Esophagus squamous epithelium (tissue), 5 donors: ENCODE measurements around the gene SEPTIN5. TPM values are rescaled to one million over a fixed set of nuclear protein-coding genes. Genes with fewer than 3 reads are reported as not detected.
A peak's percentile ranks its signal among the peaks of the same experiment; 100 is the strongest.

ENCODE experiments used
- DNase-seq: peaks from one replicate; lab custom pipeline; 2025; lab: John Stamatoyannopoulos, UW
- H3K27ac ChIP-seq, 4 donors: fragments of 200-600 bp; sonication (generic); one replicate each; pipeline ENCODE4 v1.5.1; 2016 to 2019; ENCODE audit warnings: mild to moderate bottlenecking in 1 of 4
- H3K27me3 ChIP-seq, 4 donors: fragments of 200-600 bp; sonication (generic); 1 replicate in 3 of 4; 2 replicates in 1 of 4; pipeline versions ENCODE4 v1.5.1 to v1.6.0; 2017 to 2021; ENCODE audit warnings: antibody characterized with exemption in 1 of 4
- H3K36me3 ChIP-seq, 3 donors: fragments of 200-600 bp; sonication (generic); one replicate each; pipeline ENCODE4 v1.5.1; 2016 to 2019
- H3K4me1 ChIP-seq, 3 donors: fragments of 200-600 bp; sonication (generic); one replicate each; pipeline ENCODE4 v1.5.1; 2017 to 2019
- H3K4me3 ChIP-seq, 4 donors: fragments of 200-600 bp; sonication (generic); 1 replicate in 3 of 4; 2 replicates in 1 of 4; pipeline ENCODE4 v1.5.1; 2016 to 2019; ENCODE audit warnings: mild to moderate bottlenecking in 2 of 4, moderate library complexity in 1 of 4
- H3K9me3 ChIP-seq, 3 donors: fragments of 200-600 bp; sonication (generic); one replicate each; pipeline ENCODE4 v1.5.1; 2016 to 2019
- POLR2A ChIP-seq, 4 donors: fragments of 450-650 bp; IDR thresholded peaks; one replicate each; pipeline ENCODE4 v1.6.1; 2017; ENCODE audit warnings: antibody characterized with exemption in 4 of 4, mild to moderate bottlenecking in 4 of 4, moderate library complexity in 3 of 4
- WGBS, 2 donors: methylation state at CpG; one replicate each; pipeline ENCODE4 v1.1.5; 2018; 5-methylcytosine and 5-hydroxymethylcytosine counted together
- intact Hi-C: fragments of 100-400 bp; cut with DNase I; formaldehyde crosslinking; loops from one replicate; pipeline ENCODE4 v1.15.0; 2022
- total RNA-seq, 4 donors: library from RNA; depleted of rRNA; stranded (reverse); fragments of >200 nt; gene quantifications; one replicate each; pipeline ENCODE4 v1.1.0, GENCODE V29; 2016
- TF ChIP-seq, protein P1 (sequence below), 6 experiments: fragments of 450-650 bp in 4 of 6; fragments of 200-600 bp in 2 of 6; sonication (generic) in 2 of 6; IDR thresholded peaks; one replicate each; pipeline ENCODE4 v1.5.1; 2016 to 2019; ENCODE audit warnings: antibody characterized with exemption in 6 of 6, mild to moderate bottlenecking in 4 of 6, moderate library complexity in 4 of 6
- donor health status: DM: yes; HTN: yes; CAD: no.

The SEPTIN5 gene
- total RNA-seq, 4 donors from 2014 or later = 19.8 to 69.7 (median 36.3) TPM

DNA sequence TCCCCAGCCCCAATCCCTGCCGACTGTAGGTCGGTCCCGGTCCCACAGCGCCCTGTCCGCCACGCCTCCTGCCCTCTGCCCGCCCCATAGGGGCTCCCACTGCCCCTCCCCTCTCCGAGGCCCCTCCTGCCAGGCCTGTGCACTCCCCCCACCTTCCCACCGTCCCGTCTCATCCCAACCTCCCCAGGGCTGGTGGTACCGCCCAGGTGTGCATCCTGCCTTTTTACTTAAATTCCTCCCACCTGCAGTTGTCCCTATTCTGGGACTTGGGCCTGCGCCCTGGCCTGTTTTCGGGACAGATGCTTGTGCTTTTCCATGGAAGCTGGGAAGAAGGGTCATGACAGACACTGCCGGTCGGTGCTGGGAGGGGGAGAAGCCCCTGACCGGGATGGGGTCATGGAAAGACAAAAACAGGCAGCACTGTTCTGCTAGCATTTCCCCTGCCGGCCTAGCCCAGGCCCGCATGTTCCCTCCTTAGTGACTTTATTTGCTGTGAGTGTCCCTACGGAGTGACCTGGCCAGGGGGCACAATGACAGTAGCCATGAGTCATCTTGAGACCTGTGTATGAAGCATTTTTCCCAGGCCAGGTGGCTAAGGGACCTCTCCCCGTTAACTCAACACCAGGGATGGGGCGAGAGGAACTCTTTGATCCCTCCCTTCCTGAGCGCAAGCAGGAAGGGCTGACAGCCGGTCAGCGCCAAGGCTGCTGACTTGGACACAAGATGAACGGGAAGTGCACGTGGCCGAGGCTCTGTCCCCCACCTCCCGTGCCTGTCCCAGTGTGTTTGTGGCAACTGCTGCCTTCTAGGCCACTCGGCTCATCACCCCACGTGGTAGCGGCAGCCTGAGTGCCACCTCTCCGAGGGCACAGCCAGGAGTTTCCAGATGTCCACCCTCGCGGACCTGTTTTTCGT lies 53.4 kb downstream of the SEPTIN5 start:
- DNase-seq = no peak
- peak overlapping the region; percentile 41 to 68 (median 49) for H3K4me3 ChIP-seq
- 32 to 40% methylated on average over 1 to 9 of the region's 35 CpGs for WGBS, 2 donors

DNA sequence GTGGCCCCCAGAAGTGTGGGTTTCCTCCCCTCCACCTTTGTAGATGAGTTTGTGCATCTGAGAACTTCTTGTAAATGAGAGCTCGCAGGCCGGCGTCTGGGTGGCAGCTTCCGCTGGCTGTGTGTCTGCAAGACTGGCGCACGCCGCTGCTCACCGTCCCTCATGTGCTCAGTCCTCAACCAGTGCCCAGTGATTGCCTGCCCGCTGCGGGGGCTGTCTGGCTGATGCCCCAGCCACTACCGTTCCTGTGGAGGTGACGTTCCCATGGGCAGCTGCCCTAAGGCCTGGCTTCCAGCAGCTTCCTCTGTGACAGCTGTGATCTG lies 55.1 kb downstream of the SEPTIN5 start:
- intact Hi-C loops = no loop called here
- TF ChIP-seq, protein P1, sequence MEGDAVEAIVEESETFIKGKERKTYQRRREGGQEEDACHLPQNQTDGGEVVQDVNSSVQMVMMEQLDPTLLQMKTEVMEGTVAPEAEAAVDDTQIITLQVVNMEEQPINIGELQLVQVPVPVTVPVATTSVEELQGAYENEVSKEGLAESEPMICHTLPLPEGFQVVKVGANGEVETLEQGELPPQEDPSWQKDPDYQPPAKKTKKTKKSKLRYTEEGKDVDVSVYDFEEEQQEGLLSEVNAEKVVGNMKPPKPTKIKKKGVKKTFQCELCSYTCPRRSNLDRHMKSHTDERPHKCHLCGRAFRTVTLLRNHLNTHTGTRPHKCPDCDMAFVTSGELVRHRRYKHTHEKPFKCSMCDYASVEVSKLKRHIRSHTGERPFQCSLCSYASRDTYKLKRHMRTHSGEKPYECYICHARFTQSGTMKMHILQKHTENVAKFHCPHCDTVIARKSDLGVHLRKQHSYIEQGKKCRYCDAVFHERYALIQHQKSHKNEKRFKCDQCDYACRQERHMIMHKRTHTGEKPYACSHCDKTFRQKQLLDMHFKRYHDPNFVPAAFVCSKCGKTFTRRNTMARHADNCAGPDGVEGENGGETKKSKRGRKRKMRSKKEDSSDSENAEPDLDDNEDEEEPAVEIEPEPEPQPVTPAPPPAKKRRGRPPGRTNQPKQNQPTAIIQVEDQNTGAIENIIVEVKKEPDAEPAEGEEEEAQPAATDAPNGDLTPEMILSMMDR (IDR thresholded peaks at IDR 0.05) = no peak
- TF ChIP-seq POLR2A (IDR thresholded peaks at IDR 0.05) = no peak
- DNase-seq = no peak
- Histone ChIP-seq H3K36me3 (no peaks in the 10 kb centered on the region), H3K27me3 (peaks cover 0 to 93% (median 4%) of the 10 kb centered on the region in 4 donors), H3K4me3 (no peak overlapping the region), H3K9me3 (no peaks in the 10 kb centered on the region), H3K4me1 (peaks cover 7 to 43% (median 7%) of the 10 kb centered on the region in 3 donors), H3K27ac (no peak overlapping the region)
- WGBS, 2 donors = 80% methylated on average over 1 of the region's 12 CpGs; no CpG with 5 or more reads in 1 of the 2 donors

More for the DNA sequence above, 53.4 kb downstream of the SEPTIN5 start:
- Histone ChIP-seq H3K4me1 (peaks cover 7 to 35% (median 7%) of the 10 kb centered on the region in 3 donors), H3K9me3 (no peaks in the 10 kb centered on the region), H3K36me3 (no peaks in the 10 kb centered on the region), H3K27ac (peak overlapping the region in 3 of 4 donors; percentile 39 to 70 (median 41)), H3K27me3 (peaks cover 0 to 99% (median 4%) of the 10 kb centered on the region in 4 donors)
- intact Hi-C loops = no loop called here
- TF ChIP-seq POLR2A (IDR thresholded peaks at IDR 0.05) = no peak
- TF ChIP-seq, protein P1 (IDR thresholded peaks at IDR 0.05) = no peak

DNA sequence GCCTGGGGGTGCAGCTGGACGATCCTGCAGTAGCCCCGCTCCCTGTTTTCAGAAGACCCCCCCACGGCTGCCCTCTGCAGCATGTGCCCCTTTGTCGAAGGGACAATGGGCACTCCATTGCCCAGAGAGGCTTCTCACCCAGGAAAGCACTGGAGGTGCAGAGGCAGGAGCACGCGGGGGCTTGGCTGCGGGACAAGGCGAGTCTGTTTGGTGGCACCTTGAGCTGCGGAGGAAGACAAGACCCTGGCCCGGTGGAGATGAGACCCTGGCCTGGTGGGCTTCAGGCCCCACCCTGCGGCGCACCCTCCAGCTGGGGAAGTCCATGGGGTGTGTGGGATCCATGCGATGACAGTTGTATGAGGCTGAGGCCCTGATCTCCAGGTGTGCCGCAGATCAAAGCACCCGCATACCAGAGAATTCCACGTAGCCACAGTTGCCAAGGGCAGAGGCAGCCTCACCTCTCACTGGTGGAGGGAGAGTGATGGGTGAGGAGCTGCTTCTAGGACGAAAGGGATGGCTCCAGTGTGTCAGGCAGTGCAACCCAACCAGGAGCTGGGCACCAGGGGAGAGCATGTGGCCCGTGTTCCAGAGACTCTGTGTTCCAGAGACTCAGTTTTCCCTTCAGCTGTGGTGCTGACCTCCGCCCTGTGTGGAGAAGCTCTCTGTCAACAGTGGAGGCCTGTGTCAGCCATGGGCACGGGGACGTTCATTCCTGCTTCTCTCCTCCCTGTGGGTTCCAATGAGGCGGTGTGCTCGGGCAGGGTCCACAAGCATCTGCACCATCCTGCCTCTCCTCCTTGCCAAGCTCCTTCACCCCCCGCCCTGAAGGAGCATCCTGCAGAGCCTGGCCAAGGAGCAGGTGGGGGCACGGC lies 56.3 kb downstream of the SEPTIN5 start:
- H3K4me3 ChIP-seq = no peak overlapping the region
- no peaks in the 10 kb centered on the region for H3K9me3 ChIP-seq
- H3K27ac ChIP-seq = no peak overlapping the region
- intact Hi-C loops = no loop called here
- H3K27me3 ChIP-seq = peaks cover 0 to 90% (median 3%) of the 10 kb centered on the region in 4 donors
- no peak for TF ChIP-seq POLR2A (IDR thresholded peaks at IDR 0.05)
- TF ChIP-seq, protein P1 (IDR thresholded peaks at IDR 0.05) = no peak
- H3K36me3 ChIP-seq = no peaks in the 10 kb centered on the region
- peaks cover 7 to 37% (median 7%) of the 10 kb centered on the region in 3 donors for H3K4me1 ChIP-seq
- WGBS, 2 donors = 83 to 90% methylated on average over 2 to 14 of the region's 25 CpGs
- no peak for DNase-seq

DNA sequence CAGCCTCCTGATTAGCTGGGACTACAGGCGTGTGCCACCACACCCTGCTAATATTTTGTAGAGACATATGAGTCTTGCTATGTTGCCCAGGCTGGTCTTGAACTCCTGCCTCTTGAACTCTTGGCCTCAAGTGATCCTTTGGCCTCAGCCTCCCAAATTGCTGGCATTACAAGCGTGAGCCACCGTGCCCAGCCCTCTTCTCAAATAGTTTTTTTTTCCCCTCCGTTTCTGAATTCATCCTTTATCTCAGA lies 58.0 kb downstream of the SEPTIN5 start:
- DNase-seq = no peak
- intact Hi-C loops = no loop called here
- Histone ChIP-seq H3K4me3 (no peak overlapping the region), H3K27me3 (peaks cover 0 to 81% (median 2%) of the 10 kb centered on the region in 4 donors), H3K4me1 (peaks cover 0 to 21% (median 5%) of the 10 kb centered on the region in 3 donors), H3K36me3 (no peaks in the 10 kb centered on the region), H3K9me3 (no peaks in the 10 kb centered on the region), H3K27ac (no peak overlapping the region)
- no peak for TF ChIP-seq POLR2A (IDR thresholded peaks at IDR 0.05)
- TF ChIP-seq, protein P1 (IDR thresholded peaks at IDR 0.05) = no peak
- WGBS, 2 donors = 69 to 81% methylated on average over 4 of the region's 4 CpGs

Other genes starting within 250 kb of the SEPTIN5 start
- gene UFD1, start 235.3 kb upstream of the SEPTIN5 start, total RNA-seq = 10 to 100 TPM; 33.0 to 57.4 (median 45.6) TPM
- 10 to 100 TPM in 2 of 4 donors, 1 to 10 TPM in 2; 3.4 to 16.7 (median 9.1) TPM for gene CDC45, start 234.6 kb upstream of the SEPTIN5 start, total RNA-seq
- 10 to 100 TPM in 3 of 4 donors, 1 to 10 TPM in 1; 9.7 to 62.9 (median 23.0) TPM for gene CLDN5, start 190.1 kb upstream of the SEPTIN5 start, total RNA-seq
- gene GP1BB, start 9.0 kb downstream of the SEPTIN5 start, total RNA-seq = 10 to 100 TPM in 1 of 4 donors, 1 to 10 TPM in 3; 4.8 to 40.0 (median 9.7) TPM
- 1 to 10 TPM in 1 of 4 donors, under 1 TPM in 3; 0.18 to 4.4 (median 0.26) TPM for gene TBX1, start 46.3 kb downstream of the SEPTIN5 start, total RNA-seq
- 1 to 10 TPM; 5.7 to 8.5 (median 6.4) TPM for gene GNB1L, start 140.4 kb downstream of the SEPTIN5 start, total RNA-seq
- 10 to 100 TPM in 2 of 4 donors, 1 to 10 TPM in 2; 9.4 to 18.2 (median 11.4) TPM for gene RTL10, start 140.4 kb downstream of the SEPTIN5 start, total RNA-seq
- 100 to 1,000 TPM; 210 to 422 (median 234) TPM for gene COMT, start 227.3 kb downstream of the SEPTIN5 start, total RNA-seq
- gene TXNRD2, start 227.3 kb downstream of the SEPTIN5 start, total RNA-seq = 10 to 100 TPM in 2 of 4 donors, 1 to 10 TPM in 2; 8.0 to 11.3 (median 10.4) TPM